ENCODE measurements around the gene TSPAN5.
"Not testable (repeated sequence)": the region's sequence is repeated elsewhere in the genome, so short reads cannot be mapped to it uniquely, and the experiment has no call there.

TSPAN5 gene

DNA sequence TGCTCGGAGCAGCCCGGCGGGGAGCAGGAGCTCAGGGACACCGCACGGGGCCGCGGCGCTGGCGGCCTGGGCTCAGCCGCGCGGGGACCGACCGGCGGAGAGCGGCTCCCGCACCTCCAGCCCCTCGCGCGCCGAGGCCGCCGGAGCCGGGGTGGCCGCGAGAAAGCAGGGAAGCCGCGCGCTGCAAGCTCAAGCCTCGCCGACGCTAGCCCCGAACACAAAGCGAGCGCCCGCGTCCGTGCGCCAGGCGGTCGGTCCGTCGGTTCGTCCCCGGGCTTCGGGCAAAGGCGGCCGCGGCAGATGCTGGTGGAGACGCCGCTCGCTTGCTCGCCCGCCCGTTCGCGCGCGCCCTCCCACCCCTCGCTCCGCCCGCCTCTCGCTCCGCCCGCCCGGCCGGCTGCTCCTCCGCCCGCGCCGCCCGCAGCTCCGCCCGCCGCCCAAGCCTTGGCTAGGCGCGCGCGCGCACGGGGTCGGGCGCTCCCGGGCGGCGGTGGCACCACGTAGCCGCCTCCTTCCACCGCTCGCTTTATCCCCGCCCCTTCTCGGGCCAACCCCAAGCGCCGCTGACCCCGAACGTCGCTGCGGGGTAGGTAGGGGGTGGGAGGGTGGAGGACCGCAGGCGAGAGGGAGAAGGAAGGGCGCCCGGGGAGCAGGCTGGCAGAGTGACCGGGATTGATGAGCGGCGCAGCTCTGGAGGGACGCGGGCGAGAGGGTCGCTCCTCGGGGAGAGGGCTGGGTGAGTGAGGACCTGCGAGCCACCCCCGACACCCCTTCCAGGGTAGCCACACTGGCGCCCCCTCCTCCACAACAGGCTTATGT, at the start of gene TSPAN5:
TSPAN5 (minus strand) TSS at position 325 of the 819 bp plus-strand sequence.
- no peak for DNase-seq (ENCODE audit: low read depth)

- no peak for DNase-seq (ENCODE audit: low read depth)
Observed at GRCh38 chr4:98706935-98707334, 48.5 kb upstream of the TSPAN5 start.

DNA sequence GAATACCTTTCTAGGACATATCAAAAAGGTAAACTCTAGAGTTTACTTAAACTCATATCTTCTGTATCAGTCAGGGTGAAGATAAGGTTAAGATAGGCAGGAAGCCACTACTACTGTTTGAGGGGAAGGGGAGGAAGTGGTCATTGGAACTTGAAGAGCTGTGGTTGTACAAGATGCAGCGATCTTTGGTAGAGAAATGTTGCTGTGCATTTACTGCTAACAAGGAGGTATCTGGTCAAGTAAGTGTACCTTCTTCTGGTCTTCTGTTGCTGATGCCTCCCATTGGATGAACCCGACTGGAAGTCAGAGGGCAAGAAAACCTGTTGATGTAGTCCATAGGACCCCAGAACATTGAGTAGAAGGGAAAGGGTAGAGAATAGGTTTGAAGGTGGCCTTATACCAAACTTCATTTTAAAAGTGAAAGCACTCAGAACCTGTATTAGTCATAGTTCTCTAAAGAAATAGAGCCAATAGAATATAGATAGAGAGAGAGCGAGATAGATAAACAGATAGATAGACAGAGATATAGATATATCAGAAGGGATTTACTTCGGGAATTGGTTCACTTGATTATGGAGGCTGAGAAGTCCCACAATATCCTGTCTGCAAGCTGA, 47.9 kb upstream of the TSPAN5 start:
- no peak for DNase-seq (ENCODE audit: low read depth)

DNA sequence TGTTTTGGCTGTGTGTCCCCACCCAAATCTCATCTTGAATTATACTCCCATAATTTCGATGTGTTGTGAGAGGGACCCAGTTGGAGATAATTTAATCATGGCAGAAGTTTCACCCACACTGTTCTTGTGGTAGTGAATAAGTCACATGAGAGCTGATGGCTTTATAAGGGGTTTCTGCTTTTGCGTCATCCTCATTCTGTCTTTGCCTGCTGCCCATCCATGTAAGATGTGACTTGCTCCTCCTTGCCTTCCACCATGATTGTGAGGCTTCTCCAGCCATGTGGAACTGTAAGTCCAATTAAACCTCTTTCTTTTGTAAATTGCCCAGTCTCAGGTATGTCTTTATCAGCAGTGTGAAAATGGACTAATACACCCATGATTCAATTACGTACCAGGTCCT, 47.2 kb upstream of the TSPAN5 start:
- not testable (repeated sequence) for DNase-seq (ENCODE audit: low read depth)

- DNase-seq (ENCODE audit: low read depth), result no peak
Observed at GRCh38 chr4:98700656-98701055, 42.2 kb upstream of the TSPAN5 start.

GRCh38 chr4:98694076-98694475, 35.7 kb upstream of the TSPAN5 start:
- DNase-seq (ENCODE audit: low read depth), result no peak

- DNase-seq (ENCODE audit: low read depth), result no peak
Observed at GRCh38 chr4:98692411-98692810, 34.0 kb upstream of the TSPAN5 start.

DNA sequence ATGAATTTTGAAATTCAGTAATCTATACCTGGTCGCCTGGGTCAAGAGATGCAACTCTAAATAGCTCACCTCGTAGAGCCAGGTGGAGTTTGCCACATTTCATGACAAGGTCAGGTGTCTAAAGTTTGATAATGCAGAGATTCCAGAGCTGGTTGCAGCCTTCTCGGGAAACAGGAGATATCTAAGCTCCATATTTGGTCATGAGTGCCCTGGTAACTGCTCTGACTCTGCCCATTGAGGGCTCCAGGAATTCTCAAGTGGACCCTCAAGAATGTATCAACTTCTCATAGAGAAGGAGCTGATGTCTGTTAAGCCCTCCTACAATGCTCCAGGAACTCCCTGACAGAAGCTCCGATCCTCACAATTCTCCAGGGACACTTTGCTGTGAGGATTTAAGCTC, 33.2 kb upstream of the TSPAN5 start:
- no peak for DNase-seq (ENCODE audit: low read depth)

GRCh38 chr4:98689507-98690174, 31.2 kb upstream of the TSPAN5 start:
- DNase-seq (ENCODE audit: low read depth), result no peak

GRCh38 chr4:98688411-98689290, 30.2 kb upstream of the TSPAN5 start:
- peak; percentile 48 for DNase-seq (ENCODE audit: low read depth)

DNA sequence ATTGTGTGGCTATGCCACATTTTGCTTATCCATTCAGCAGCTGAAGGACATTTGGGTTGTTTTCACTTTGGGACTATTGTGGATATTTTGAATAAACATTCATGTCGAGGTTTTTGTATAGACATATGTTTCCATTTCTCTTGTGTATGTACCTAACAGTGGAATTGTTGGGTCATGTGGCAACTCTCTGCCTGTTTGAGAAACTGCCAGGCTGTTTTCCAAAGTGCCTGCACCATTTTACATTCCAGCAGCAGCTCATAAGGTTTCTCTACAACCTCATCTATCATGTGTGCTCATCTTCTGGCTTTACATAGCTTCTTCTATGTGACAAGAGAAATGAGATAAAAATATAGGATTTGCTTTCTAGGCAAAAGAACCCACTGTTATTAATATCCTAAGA, 29.5 kb upstream of the TSPAN5 start:
- DNase-seq (ENCODE audit: low read depth), result no peak

- DNase-seq (ENCODE audit: low read depth), result no peak
Observed at GRCh38 chr4:98686847-98687246, 28.4 kb upstream of the TSPAN5 start.

DNA sequence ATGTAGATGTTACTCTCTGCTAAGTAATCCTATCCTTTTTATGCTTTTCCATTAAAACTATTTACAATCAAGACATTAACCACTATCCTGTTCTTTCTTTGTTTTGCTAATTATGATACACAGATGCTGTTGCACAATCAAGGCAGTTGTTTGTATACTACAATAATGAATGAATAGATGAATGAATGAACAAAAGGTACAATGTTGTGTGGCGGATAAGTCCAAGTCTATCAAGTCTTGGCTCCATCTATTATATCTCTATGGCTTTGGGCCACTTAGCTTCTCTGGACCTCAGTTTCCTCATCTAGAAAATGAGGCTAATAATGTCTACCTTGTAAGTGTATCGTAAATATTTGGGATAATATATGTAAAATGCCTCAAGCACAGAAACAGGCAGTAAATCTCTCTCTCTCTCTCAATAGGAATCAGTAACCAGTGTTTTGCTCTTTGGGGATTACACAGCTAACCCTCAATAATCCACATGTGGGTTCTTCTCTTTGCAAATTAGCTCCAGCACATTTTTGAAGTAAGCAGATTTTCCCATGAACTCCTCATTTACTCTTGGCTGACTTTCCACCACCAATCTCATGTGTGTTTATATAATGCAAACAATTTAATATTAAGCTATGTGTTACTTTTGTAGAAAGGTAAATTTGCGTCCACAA, 27.8 kb upstream of the TSPAN5 start:
- no peak for DNase-seq (ENCODE audit: low read depth)

GRCh38 chr4:98685225-98686042, 27.0 kb upstream of the TSPAN5 start:
- no peak for DNase-seq (ENCODE audit: low read depth)

- DNase-seq (ENCODE audit: low read depth), result no peak
Observed at GRCh38 chr4:98682719-98683118, 24.3 kb upstream of the TSPAN5 start.

DNA sequence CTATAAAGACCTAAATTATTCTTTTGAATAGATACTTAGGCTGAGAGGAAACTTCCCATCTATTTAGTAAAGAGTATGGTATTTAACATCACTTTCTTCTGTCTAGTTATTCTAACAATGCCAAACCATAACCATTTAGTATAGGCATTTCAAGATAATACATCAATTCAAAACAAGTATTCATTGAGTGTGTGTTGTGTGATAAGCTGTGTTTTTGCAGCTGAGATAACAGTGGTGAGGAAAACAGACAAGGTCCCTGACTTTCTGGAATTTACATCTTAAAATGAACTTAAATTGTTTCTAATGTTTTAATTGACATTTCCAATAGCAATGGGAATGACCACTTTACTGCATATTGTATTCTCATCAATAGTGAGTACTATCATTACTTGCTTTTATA, 22.4 kb upstream of the TSPAN5 start:
- no peak for DNase-seq (ENCODE audit: low read depth)

GRCh38 chr4:98679738-98680137, 21.3 kb upstream of the TSPAN5 start:
- DNase-seq (ENCODE audit: low read depth), result no peak

- no peak for DNase-seq (ENCODE audit: low read depth)
Observed at GRCh38 chr4:98677799-98678198, 19.4 kb upstream of the TSPAN5 start.

GRCh38 chr4:98674404-98675173, 16.2 kb upstream of the TSPAN5 start:
- DNase-seq (ENCODE audit: low read depth), result no peak

DNA sequence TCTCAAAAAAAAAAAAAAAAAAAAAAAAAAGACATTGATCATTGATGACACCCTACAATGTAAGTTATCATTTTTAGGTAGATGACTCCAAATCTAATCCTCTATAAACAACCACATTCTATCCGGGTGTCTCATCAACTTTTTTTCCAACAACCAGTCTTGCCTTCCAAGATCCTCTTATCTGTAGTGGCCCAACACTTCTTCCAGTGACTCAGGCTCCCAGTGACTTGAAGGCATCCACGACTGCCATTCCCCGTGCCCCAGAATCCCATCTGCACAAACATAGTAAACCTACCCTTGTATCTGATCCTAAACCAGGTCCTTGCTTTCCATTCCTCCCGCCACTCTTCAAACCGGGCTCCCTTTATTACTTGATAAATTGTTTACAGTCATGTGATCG, 15.6 kb upstream of the TSPAN5 start:
- no peak for DNase-seq (ENCODE audit: low read depth)
